Activated CD4-positive, alpha-beta T cell treated with anti-CD3 and anti-CD28 coated beads, Interleukin-2, Interleukin-6, amounts not matched to agents 100 ng/mL and 50 ng/mL, durations not matched to agents 16 hours and 8 hours (primary cell): Measurements from ENCODE around the gene SS18L1.
A peak's percentile ranks its signal among the peaks of the same experiment; 100 is the strongest.
"Not testable (repeated sequence)": the region's sequence is repeated elsewhere in the genome, so short reads cannot be mapped to it uniquely, and the experiment has no call there.

ENCODE experiments used
- DNase-seq: peaks from one replicate; pipeline ENCODE4 v3.0.0-alpha.2; 2020

Gene SS18L1

GRCh38 chr20:62143081-62143956 lies at the start of gene SS18L1, which contains the start of gene PSMA7:
Gene SS18L1, plus strand, starts transcription at chr20:62143769. Its CDS starts 52 bp downstream, at chr20:62143821.
Gene PSMA7, minus strand, starts transcription at chr20:62143394. Its CDS starts 91 bp downstream, at chr20:62143303.
- peak; percentile 88 for DNase-seq

GRCh38 chr20:62096421-62097380 lies 46.9 kb upstream of the SS18L1 start:
- DNase-seq = no peak

- DNase-seq = no peak
These were observed 45.6 kb upstream of the SS18L1 start for GRCh38 chr20:62097881-62098407.

GRCh38 chr20:62101078-62101477 lies 42.5 kb upstream of the SS18L1 start:
- DNase-seq = no peak

GRCh38 chr20:62103508-62104233 lies 39.9 kb upstream of the SS18L1 start:
- no peak for DNase-seq

GRCh38 chr20:62104234-62104789 lies 39.3 kb upstream of the SS18L1 start:
- no peak for DNase-seq

- DNase-seq = no peak
These were observed 38.7 kb upstream of the SS18L1 start for GRCh38 chr20:62104791-62105345.

- no peak for DNase-seq
These were observed 38.0 kb upstream of the SS18L1 start for GRCh38 chr20:62105592-62105991.

- DNase-seq = no peak
These were observed 32.4 kb upstream of the SS18L1 start for GRCh38 chr20:62111148-62111547.

- DNase-seq = no peak
These were observed 31.2 kb upstream of the SS18L1 start for GRCh38 chr20:62112368-62112767.

- DNase-seq = no peak
These were observed 28.7 kb upstream of the SS18L1 start for GRCh38 chr20:62114894-62115293.

- DNase-seq = not testable (repeated sequence)
These were observed 27.7 kb upstream of the SS18L1 start for GRCh38 chr20:62115800-62116407.

GRCh38 chr20:62116558-62117361 lies 26.8 kb upstream of the SS18L1 start:
- no peak for DNase-seq

- no peak for DNase-seq
These were observed 26.3 kb upstream of the SS18L1 start for GRCh38 chr20:62117362-62117646.

- peak; percentile 64 for DNase-seq
These were observed 25.9 kb upstream of the SS18L1 start for GRCh38 chr20:62117658-62118057.

- no peak for DNase-seq
These were observed 25.2 kb upstream of the SS18L1 start for GRCh38 chr20:62118113-62119043.

GRCh38 chr20:62119115-62119514 lies 24.5 kb upstream of the SS18L1 start:
- DNase-seq = no peak

- DNase-seq = no peak
These were observed 23.8 kb upstream of the SS18L1 start for GRCh38 chr20:62119591-62120364.

- no peak for DNase-seq
These were observed 23.2 kb upstream of the SS18L1 start for GRCh38 chr20:62120365-62120762.
